D341Med (cell line): ENCODE results near the gene TRAK2.
A peak's percentile ranks its signal among the peaks of the same experiment; 100 is the strongest.
"Not testable (repeated sequence)": the region's sequence is repeated elsewhere in the genome, so short reads cannot be mapped to it uniquely, and the experiment has no call there.

Experiments used
- DNase-seq: peaks from one replicate; pipeline ENCODE4 v3.0.0; 2012; ENCODE audit warnings: low spot score

Gene TRAK2

GRCh38 chr2:201414099-201415023 lies 36.9 kb downstream of the TRAK2 start:
- DNase-seq = no peak

GRCh38 chr2:201413552-201413951 lies 37.7 kb downstream of the TRAK2 start:
- no peak for DNase-seq

- DNase-seq = peak; percentile 44
These were observed 38.1 kb downstream of the TRAK2 start for GRCh38 chr2:201413143-201413542.

GRCh38 chr2:201411421-201411820 lies 39.8 kb downstream of the TRAK2 start:
- DNase-seq = no peak

GRCh38 chr2:201408931-201409330 lies 42.3 kb downstream of the TRAK2 start:
- DNase-seq = no peak

GRCh38 chr2:201407265-201407664 lies 44.0 kb downstream of the TRAK2 start:
- DNase-seq = no peak

GRCh38 chr2:201406077-201406662 lies 45.1 kb downstream of the TRAK2 start:
- DNase-seq = no peak

GRCh38 chr2:201404699-201405280 lies 46.5 kb downstream of the TRAK2 start:
- DNase-seq = no peak

- no peak for DNase-seq
These were observed 47.4 kb downstream of the TRAK2 start for GRCh38 chr2:201403880-201404279.

GRCh38 chr2:201402651-201403562 lies 48.4 kb downstream of the TRAK2 start:
- DNase-seq = no peak

GRCh38 chr2:201401815-201402214 lies 49.4 kb downstream of the TRAK2 start:
- DNase-seq = no peak

- DNase-seq = no peak
These were observed 54.7 kb downstream of the TRAK2 start for GRCh38 chr2:201396595-201396994.

- no peak for DNase-seq
These were observed 68.1 kb downstream of the TRAK2 start for GRCh38 chr2:201383136-201383535.

GRCh38 chr2:201378496-201379397 lies 72.5 kb downstream of the TRAK2 start:
- no peak for DNase-seq

- no peak for DNase-seq
These were observed 74.0 kb downstream of the TRAK2 start for GRCh38 chr2:201377218-201377617.

- DNase-seq = no peak
These were observed 81.5 kb downstream of the TRAK2 start for GRCh38 chr2:201369775-201370174.

GRCh38 chr2:201369318-201369717 lies 81.9 kb downstream of the TRAK2 start:
- DNase-seq = not testable (repeated sequence)

GRCh38 chr2:201366146-201366545 lies 85.1 kb downstream of the TRAK2 start:
- no peak for DNase-seq

- DNase-seq = peak; percentile 43
These were observed 87.2 kb downstream of the TRAK2 start for GRCh38 chr2:201363857-201364560.

GRCh38 chr2:201362396-201362795 lies 88.9 kb downstream of the TRAK2 start:
- no peak for DNase-seq
